OCI-LY3 (cell line): Measurements from ENCODE around the gene FERMT2.

Source experiments
- H2AFZ ChIP-seq: fragments of 200-600, 300-600 bp; shearing (Covaris generic); 2 replicates; pipeline ENCODE4 v1.6.0; 2014; ENCODE audit warnings: antibody characterized with exemption, low read depth, low read length
- H3K27ac ChIP-seq: fragments of 200-600, 300-600 bp; sonication (generic); 2 replicates; pipeline ENCODE4 v1.5.1; 2014; ENCODE audit warnings: mild to moderate bottlenecking, low read length, moderate library complexity, mixed read lengths
- H3K27me3 ChIP-seq: fragments of 200-600, 300-600 bp; sonication (generic); 2 replicates; pipeline ENCODE4 v1.6.1; 2014; ENCODE audit warnings: low read depth, low read length, mixed read lengths
- H3K36me3 ChIP-seq: fragments of 200-600, 300-600 bp; sonication (generic); replicated peaks from 2 replicates; pipeline ENCODE3; 2014; ENCODE audit warnings: low read depth, low read length, mixed read lengths
- H3K4me1 ChIP-seq: fragments of 300-600, 200-600 bp; sonication (generic); 2 replicates; pipeline ENCODE4 v1.6.1; 2014; ENCODE audit warnings: low read length, mixed read lengths
- H3K4me2 ChIP-seq: fragments of 200-600, 300-600 bp; sonication (generic); 2 replicates; pipeline ENCODE4 v1.6.1; 2014; ENCODE audit warnings: low read length, mixed read lengths
- H3K4me3 ChIP-seq: fragments of 300-600, 200-600 bp; sonication (generic); 2 replicates; pipeline ENCODE4 v1.5.1; 2014; ENCODE audit warnings: antibody characterized with exemption, mild to moderate bottlenecking, low read length, moderate library complexity
- H3K79me2 ChIP-seq: fragments of 300-600, 200-600 bp; shearing (Covaris generic); 2 replicates; pipeline ENCODE4 v1.6.1; 2014; ENCODE audit warnings: mild to moderate bottlenecking, low read length, mixed read lengths
- H3K9ac ChIP-seq: fragments of 300-600, 200-600 bp; shearing (Covaris generic); 2 replicates; pipeline ENCODE4 v1.6.0; 2014; ENCODE audit warnings: mild to moderate bottlenecking, low read length, moderate library complexity
- H3K9me3 ChIP-seq: fragments of 200-600, 300-600 bp; shearing (Covaris generic); 2 replicates; pipeline ENCODE4 v1.6.1; 2014; ENCODE audit warnings: low read length, mixed read lengths; ENCODE audit not compliant: insufficient read depth
- H4K20me1 ChIP-seq: fragments of 200-600, 300-600 bp; sonication (generic); 2 replicates; pipeline ENCODE4 v1.6.1; 2016; ENCODE audit warnings: low read length, mixed read lengths; ENCODE audit not compliant: insufficient read depth
- EZH2phosphoT487 ChIP-seq: fragments of 200-600 bp; shearing (Covaris generic); IDR thresholded peaks from 2 replicates; pipeline ENCODE4 v1.6.1; 2018; ENCODE audit warnings: antibody characterized with exemption, mixed run types, low read depth
- TF ChIP-seq, protein P1 (sequence below): fragments of 200-600, 300-600 bp; sonication (generic); IDR thresholded peaks from 2 replicates; pipeline ENCODE4 v1.5.1; 2014; ENCODE audit warnings: antibody characterized with exemption, low read length, low read depth

FERMT2 gene

DNA sequence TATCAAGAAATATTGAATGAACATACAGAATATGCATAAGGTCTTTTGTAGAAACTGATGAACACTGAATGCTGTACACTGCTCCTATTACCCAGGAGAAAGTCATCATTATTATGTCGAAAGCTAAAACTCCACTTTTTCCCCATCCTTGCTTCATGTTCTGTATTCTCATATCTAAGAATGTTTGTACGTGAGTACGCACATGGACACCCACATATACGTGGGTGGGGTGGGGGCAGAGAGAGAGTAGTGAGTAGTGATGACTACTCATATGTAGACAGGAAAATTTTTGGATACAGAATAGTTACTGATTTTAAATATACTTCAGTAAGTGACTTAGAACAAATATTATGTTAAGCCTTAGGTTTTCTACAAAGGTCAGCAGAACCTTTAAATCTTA lies 75.1 kb downstream of the FERMT2 start:
- H3K27me3 ChIP-seq = no peaks in the 10 kb centered on the region
- H3K36me3 ChIP-seq = no peaks in the 10 kb centered on the region
- TF ChIP-seq, protein P1, sequence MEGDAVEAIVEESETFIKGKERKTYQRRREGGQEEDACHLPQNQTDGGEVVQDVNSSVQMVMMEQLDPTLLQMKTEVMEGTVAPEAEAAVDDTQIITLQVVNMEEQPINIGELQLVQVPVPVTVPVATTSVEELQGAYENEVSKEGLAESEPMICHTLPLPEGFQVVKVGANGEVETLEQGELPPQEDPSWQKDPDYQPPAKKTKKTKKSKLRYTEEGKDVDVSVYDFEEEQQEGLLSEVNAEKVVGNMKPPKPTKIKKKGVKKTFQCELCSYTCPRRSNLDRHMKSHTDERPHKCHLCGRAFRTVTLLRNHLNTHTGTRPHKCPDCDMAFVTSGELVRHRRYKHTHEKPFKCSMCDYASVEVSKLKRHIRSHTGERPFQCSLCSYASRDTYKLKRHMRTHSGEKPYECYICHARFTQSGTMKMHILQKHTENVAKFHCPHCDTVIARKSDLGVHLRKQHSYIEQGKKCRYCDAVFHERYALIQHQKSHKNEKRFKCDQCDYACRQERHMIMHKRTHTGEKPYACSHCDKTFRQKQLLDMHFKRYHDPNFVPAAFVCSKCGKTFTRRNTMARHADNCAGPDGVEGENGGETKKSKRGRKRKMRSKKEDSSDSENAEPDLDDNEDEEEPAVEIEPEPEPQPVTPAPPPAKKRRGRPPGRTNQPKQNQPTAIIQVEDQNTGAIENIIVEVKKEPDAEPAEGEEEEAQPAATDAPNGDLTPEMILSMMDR = no peak
- no peak for TF ChIP-seq EZH2phosphoT487
- no peaks in the 10 kb centered on the region for H3K79me2 ChIP-seq
- H3K9ac ChIP-seq = no peak overlapping the region
- H3K4me1 ChIP-seq = no peaks in the 10 kb centered on the region
- no peak overlapping the region for H3K27ac ChIP-seq
- H3K4me3 ChIP-seq = no peak overlapping the region
- no peak overlapping the region for H2AFZ ChIP-seq
- no peaks in the 10 kb centered on the region for H4K20me1 ChIP-seq
- no peaks in the 10 kb centered on the region for H3K9me3 ChIP-seq
- no peak overlapping the region for H3K4me2 ChIP-seq

DNA sequence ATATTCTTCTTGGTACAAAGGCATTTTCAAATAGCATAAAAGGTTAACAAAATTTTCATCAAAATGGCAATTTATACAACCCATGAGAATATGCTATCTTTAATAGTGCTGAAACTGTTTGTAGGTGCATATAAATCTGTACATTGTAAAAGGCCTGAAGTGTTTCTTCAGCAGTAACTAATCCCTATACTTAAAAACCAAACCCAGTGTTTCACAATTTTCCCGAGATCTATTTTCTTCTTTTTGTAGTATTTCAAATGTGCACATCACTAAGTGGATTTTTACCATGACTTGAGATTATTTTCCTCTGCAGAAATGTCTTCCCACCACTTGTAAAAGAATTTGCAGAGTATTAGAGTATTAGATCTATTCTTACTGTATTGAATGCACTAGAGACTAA lies 76.5 kb downstream of the FERMT2 start:
- H3K27me3 ChIP-seq = no peaks in the 10 kb centered on the region
- no peak overlapping the region for H2AFZ ChIP-seq
- TF ChIP-seq EZH2phosphoT487 = no peak
- TF ChIP-seq, protein P1 = no peak
- no peak overlapping the region for H3K4me3 ChIP-seq
- no peaks in the 10 kb centered on the region for H3K9me3 ChIP-seq
- H4K20me1 ChIP-seq = no peaks in the 10 kb centered on the region
- H3K4me1 ChIP-seq = no peaks in the 10 kb centered on the region
- no peak overlapping the region for H3K27ac ChIP-seq
- no peaks in the 10 kb centered on the region for H3K79me2 ChIP-seq
- H3K9ac ChIP-seq = no peak overlapping the region
- no peak overlapping the region for H3K4me2 ChIP-seq
- H3K36me3 ChIP-seq = no peaks in the 10 kb centered on the region

DNA sequence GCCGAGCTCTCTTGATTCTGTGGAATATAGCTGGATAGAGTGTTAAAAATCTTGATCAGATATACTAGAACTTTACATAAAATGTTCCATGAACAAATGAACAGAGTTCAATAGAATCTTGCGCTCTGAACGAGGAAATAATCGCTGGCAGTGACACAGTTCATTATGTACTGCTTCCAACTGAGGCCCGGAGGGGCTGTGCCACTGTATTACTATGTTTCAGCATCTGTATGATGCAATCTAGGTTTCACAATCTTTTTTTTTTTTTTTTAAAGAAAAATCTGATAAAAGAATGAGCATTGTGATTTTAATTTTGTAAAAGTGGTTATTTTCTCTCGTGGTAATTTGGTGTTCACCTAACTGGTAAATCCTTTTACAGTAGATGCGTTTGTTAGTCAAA lies 77.2 kb downstream of the FERMT2 start:
- no peaks in the 10 kb centered on the region for H3K27me3 ChIP-seq
- no peaks in the 10 kb centered on the region for H3K9me3 ChIP-seq
- H3K27ac ChIP-seq = no peak overlapping the region
- no peaks in the 10 kb centered on the region for H4K20me1 ChIP-seq
- no peak for TF ChIP-seq EZH2phosphoT487
- TF ChIP-seq, protein P1 = no peak
- H2AFZ ChIP-seq = no peak overlapping the region
- no peaks in the 10 kb centered on the region for H3K79me2 ChIP-seq
- H3K36me3 ChIP-seq = no peaks in the 10 kb centered on the region
- no peak overlapping the region for H3K4me2 ChIP-seq
- no peak overlapping the region for H3K4me3 ChIP-seq
- no peak overlapping the region for H3K9ac ChIP-seq
- H3K4me1 ChIP-seq = no peaks in the 10 kb centered on the region

DNA sequence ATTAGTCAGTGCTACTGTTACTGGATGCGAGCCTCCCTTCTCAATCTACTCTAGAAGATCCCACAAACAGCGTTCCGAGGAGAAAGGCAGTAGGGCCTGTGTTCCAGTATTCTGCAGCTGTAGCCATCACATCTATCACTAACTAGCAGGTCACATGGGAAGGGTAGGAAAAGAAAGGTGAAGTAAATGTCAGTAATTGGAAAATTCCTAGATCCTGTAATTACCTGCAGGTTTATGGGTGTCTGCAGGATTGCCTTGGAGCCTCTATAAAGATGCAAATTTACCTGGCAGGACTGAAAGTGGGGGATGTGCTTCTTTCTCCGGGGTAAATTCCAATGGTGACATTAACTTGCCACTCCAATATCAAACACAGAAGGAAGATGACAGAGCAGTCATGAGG lies 77.8 kb downstream of the FERMT2 start:
- H2AFZ ChIP-seq = no peak overlapping the region
- H3K4me2 ChIP-seq = no peak overlapping the region
- no peaks in the 10 kb centered on the region for H3K79me2 ChIP-seq
- no peaks in the 10 kb centered on the region for H4K20me1 ChIP-seq
- no peaks in the 10 kb centered on the region for H3K36me3 ChIP-seq
- no peaks in the 10 kb centered on the region for H3K9me3 ChIP-seq
- H3K27me3 ChIP-seq = no peaks in the 10 kb centered on the region
- H3K4me1 ChIP-seq = no peaks in the 10 kb centered on the region
- no peak overlapping the region for H3K27ac ChIP-seq
- H3K4me3 ChIP-seq = no peak overlapping the region
- H3K9ac ChIP-seq = no peak overlapping the region
- no peak for TF ChIP-seq EZH2phosphoT487
- TF ChIP-seq, protein P1 = no peak
